K562 (cell line): ENCODE results near the gene EML2. TPM values are rescaled to one million over a fixed set of nuclear protein-coding genes. Genes with fewer than 3 reads are reported as not detected.

ENCODE experiments used
- MEF2A ChIP-seq: IDR thresholded peaks from 2 replicates; pipeline ENCODE4 v1.6.1; 2011; ENCODE audit warnings: low read depth, mild to moderate bottlenecking, low read length, moderate library complexity; ENCODE audit not compliant: control insufficient read depth
- XRCC4 ChIP-seq: IDR thresholded peaks from one replicate; pipeline ENCODE4 v1.6.1; 2011; ENCODE audit not compliant: insufficient read depth, insufficient read length; ENCODE audit errors: extremely low read depth
- polyA plus RNA-seq, 8 experiments: library from polyadenylated mRNA; depleted of rRNA in 4 of 8; stranded (reverse) in 5 of 8; unstranded in 3 of 8; fragments of >200 nt; fragmentation: Nextera tagmentation in 2 of 8; fragmentation: Illumina TruSeq in 1 of 8; extraction: Ambion mirVana in 2 of 8; extraction: Trizol in 1 of 8; gene quantifications; 2 replicates each; pipeline versions ENCODE4 v1.2.1 to v1.2.3, GENCODE V29; 2011 to 2014; ENCODE audit warnings: inconsistent platforms in 1 of 8, missing spikeins in 1 of 8
- total RNA-seq, 7 experiments: library from RNA; depleted of rRNA in 6 of 7; stranded (reverse); fragments of >200 nt in 6 of 7; fragmentation: Illumina TruSeq in 2 of 7; extraction: Trizol in 2 of 7; gene quantifications; 2 replicates each; pipeline versions ENCODE4 v1.2.1 to v1.2.3, GENCODE V29; 2011 to 2021; ENCODE audit warnings: low replicate concordance in 1 of 7
- TF ChIP-seq, protein P1 (sequence below): fragments of 250-450 bp; sonication (Bioruptor Pico); IDR thresholded peaks from 2 replicates; pipeline ENCODE4 v1.4.0; 2020
- TF ChIP-seq, protein P2 (sequence below): fragments of 450-650 bp; formaldehyde crosslinking; IDR thresholded peaks from 2 replicates; pipeline ENCODE4 v1.4.0; 2020; ENCODE audit warnings: mild to moderate bottlenecking, moderate library complexity
- TF ChIP-seq, protein P3 (sequence below): fragments of 450-650 bp; IDR thresholded peaks from 2 replicates; pipeline ENCODE4 v1.6.1; 2016; ENCODE audit warnings: mild to moderate bottlenecking

Gene EML2
- total and polyA plus RNA-seq, 9 of the 15 experiments (the other 6 are each of a cell fraction or from before 2014, with no cell fraction given): 2.6 to 69.6 (median 24.8) TPM

DNA sequence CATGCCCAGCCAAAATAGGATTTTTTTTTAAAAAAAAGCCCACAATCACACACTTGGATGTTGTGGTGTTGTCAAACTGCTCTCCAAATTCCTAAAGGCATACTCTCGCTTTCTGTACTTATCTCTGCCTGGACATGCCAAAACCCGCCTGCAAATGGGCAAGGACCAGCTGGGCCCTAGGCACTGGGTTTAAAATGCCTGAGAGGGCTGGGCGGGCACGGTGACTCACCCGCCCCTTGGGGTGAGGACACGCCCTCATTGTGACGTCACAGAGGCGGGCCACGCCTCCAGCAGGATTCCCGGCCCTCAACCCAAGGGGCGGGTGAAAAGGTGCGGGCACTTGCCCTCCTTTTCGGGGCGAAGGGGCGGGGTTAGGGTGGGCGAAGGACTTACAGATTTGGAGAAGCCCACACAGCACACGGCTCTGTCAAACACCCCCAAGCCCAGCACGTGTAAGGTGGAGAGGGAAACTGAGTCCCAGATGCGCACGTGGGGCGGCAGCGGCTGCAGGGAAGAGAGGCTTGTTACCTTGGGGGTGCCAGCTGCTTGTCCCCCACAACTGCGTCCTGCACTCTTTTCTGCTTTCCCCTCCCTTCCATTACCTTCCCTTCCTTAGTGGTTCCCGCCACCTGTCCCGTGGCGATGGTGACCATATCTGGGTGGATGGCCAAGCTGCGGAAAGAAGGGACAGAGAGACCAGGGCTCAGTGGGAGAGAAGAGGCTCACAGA is 6.6 kb downstream of the EML2 start (continued):
- TF ChIP-seq, protein P1, sequence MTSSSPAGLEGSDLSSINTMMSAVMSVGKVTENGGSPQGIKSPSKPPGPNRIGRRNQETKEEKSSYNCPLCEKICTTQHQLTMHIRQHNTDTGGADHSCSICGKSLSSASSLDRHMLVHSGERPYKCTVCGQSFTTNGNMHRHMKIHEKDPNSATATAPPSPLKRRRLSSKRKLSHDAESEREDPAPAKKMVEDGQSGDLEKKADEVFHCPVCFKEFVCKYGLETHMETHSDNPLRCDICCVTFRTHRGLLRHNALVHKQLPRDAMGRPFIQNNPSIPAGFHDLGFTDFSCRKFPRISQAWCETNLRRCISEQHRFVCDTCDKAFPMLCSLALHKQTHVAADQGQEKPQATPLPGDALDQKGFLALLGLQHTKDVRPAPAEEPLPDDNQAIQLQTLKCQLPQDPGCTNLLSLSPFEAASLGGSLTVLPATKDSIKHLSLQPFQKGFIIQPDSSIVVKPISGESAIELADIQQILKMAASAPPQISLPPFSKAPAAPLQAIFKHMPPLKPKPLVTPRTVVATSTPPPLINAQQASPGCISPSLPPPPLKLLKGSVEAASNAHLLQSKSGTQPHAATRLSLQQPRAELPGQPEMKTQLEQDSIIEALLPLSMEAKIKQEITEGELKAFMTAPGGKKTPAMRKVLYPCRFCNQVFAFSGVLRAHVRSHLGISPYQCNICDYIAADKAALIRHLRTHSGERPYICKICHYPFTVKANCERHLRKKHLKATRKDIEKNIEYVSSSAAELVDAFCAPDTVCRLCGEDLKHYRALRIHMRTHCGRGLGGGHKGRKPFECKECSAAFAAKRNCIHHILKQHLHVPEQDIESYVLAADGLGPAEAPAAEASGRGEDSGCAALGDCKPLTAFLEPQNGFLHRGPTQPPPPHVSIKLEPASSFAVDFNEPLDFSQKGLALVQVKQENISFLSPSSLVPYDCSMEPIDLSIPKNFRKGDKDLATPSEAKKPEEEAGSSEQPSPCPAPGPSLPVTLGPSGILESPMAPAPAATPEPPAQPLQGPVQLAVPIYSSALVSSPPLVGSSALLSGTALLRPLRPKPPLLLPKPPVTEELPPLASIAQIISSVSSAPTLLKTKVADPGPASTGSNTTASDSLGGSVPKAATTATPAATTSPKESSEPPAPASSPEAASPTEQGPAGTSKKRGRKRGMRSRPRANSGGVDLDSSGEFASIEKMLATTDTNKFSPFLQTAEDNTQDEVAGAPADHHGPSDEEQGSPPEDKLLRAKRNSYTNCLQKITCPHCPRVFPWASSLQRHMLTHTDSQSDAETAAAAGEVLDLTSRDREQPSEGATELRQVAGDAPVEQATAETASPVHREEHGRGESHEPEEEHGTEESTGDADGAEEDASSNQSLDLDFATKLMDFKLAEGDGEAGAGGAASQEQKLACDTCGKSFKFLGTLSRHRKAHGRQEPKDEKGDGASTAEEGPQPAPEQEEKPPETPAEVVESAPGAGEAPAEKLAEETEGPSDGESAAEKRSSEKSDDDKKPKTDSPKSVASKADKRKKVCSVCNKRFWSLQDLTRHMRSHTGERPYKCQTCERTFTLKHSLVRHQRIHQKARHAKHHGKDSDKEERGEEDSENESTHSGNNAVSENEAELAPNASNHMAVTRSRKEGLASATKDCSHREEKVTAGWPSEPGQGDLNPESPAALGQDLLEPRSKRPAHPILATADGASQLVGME (CRISPR knock-in tag): no peak
- TF ChIP-seq, protein P2, sequence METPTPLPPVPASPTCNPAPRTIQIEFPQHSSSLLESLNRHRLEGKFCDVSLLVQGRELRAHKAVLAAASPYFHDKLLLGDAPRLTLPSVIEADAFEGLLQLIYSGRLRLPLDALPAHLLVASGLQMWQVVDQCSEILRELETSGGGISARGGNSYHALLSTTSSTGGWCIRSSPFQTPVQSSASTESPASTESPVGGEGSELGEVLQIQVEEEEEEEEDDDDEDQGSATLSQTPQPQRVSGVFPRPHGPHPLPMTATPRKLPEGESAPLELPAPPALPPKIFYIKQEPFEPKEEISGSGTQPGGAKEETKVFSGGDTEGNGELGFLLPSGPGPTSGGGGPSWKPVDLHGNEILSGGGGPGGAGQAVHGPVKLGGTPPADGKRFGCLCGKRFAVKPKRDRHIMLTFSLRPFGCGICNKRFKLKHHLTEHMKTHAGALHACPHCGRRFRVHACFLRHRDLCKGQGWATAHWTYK (CRISPR knock-in tag): no peak
- TF ChIP-seq, protein P3, sequence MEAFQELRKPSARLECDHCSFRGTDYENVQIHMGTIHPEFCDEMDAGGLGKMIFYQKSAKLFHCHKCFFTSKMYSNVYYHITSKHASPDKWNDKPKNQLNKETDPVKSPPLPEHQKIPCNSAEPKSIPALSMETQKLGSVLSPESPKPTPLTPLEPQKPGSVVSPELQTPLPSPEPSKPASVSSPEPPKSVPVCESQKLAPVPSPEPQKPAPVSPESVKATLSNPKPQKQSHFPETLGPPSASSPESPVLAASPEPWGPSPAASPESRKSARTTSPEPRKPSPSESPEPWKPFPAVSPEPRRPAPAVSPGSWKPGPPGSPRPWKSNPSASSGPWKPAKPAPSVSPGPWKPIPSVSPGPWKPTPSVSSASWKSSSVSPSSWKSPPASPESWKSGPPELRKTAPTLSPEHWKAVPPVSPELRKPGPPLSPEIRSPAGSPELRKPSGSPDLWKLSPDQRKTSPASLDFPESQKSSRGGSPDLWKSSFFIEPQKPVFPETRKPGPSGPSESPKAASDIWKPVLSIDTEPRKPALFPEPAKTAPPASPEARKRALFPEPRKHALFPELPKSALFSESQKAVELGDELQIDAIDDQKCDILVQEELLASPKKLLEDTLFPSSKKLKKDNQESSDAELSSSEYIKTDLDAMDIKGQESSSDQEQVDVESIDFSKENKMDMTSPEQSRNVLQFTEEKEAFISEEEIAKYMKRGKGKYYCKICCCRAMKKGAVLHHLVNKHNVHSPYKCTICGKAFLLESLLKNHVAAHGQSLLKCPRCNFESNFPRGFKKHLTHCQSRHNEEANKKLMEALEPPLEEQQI: no peak
- TF ChIP-seq MEF2A (no peak), XRCC4 (no peak)
- TF ChIP-seq, all 486 proteins: peak for 31
